Measurements from ENCODE around the gene ANKRD44.

Gene ANKRD44

GRCh38 chr2:197237291-197238042 lies 73.1 kb downstream of the ANKRD44 start:
- DNase-seq (ENCODE audit: extremely low spot score), result no peak
- TF ChIP-seq CTCF (IDR thresholded peaks at IDR 0.05; ENCODE audit: control extremely low read depth, extremely low read depth, low read depth, missing control alignments), result no peak
- ChIA-PET CTCF (interaction anchor here (0.8 to 3.2 kb wide), 7 partner anchors 10 to 141 kb away, joined by 3 to 14 read pairs (median 4); no protein-coding TSS in a partner anchor), POLR2A (no interaction called here)

GRCh38 chr2:197236816-197237215 lies 73.8 kb downstream of the ANKRD44 start:
- no peak for DNase-seq (ENCODE audit: extremely low spot score)
- ChIA-PET CTCF (interaction anchor here (1.6 to 3.2 kb wide), 2 partner anchors 9 to 123 kb away, joined by 4 to 14 read pairs; no protein-coding TSS in a partner anchor), POLR2A (no interaction called here)
- no peak for TF ChIP-seq CTCF (IDR thresholded peaks at IDR 0.05; ENCODE audit: control extremely low read depth, extremely low read depth, low read depth, missing control alignments)

GRCh38 chr2:197236159-197236558 lies 74.4 kb downstream of the ANKRD44 start:
- CTCF ChIA-PET, result interaction anchor here (3.2 kb wide), 1 partner anchor 9 kb away, joined by 14 read pairs; no protein-coding TSS in a partner anchor
- no peak for TF ChIP-seq CTCF (IDR thresholded peaks at IDR 0.05; ENCODE audit: control extremely low read depth, extremely low read depth, low read depth, missing control alignments)
- POLR2A ChIA-PET, result no interaction called here
- DNase-seq (ENCODE audit: extremely low spot score), result no peak

GRCh38 chr2:197235711-197236110 lies 74.9 kb downstream of the ANKRD44 start:
- DNase-seq (ENCODE audit: extremely low spot score), result no peak
- no peak for TF ChIP-seq CTCF (IDR thresholded peaks at IDR 0.05; ENCODE audit: control extremely low read depth, extremely low read depth, low read depth, missing control alignments)
- ChIA-PET CTCF (no interaction called here), POLR2A (no interaction called here)

- TF ChIP-seq CTCF (IDR thresholded peaks at IDR 0.05; ENCODE audit: control extremely low read depth, extremely low read depth, low read depth, missing control alignments), result no peak
- ChIA-PET CTCF (interaction anchor here (1.5 kb wide), 2 partner anchors 66 to 74 kb away, joined by 3 read pairs; no protein-coding TSS in a partner anchor), POLR2A (no interaction called here)
- no peak for DNase-seq (ENCODE audit: extremely low spot score)
Measured at GRCh38 chr2:197234671-197235191, 75.8 kb downstream of the ANKRD44 start.

- CTCF ChIA-PET, result interaction anchor here (1.2 kb wide), 1 partner anchor 17 kb away, joined by 3 read pairs; no protein-coding TSS in a partner anchor
- TF ChIP-seq CTCF (IDR thresholded peaks at IDR 0.05; ENCODE audit: control extremely low read depth, extremely low read depth, low read depth, missing control alignments), result no peak
- no peak for DNase-seq (ENCODE audit: extremely low spot score)
- POLR2A ChIA-PET, result no interaction called here
Measured at GRCh38 chr2:197233473-197233872, 77.1 kb downstream of the ANKRD44 start.
